Epithelial cell of prostate (primary cell): ENCODE measurements around the gene EFCAB14.
"Not testable (repeated sequence)": the region's sequence is repeated elsewhere in the genome, so short reads cannot be mapped to it uniquely, and the experiment has no call there.

Experiments
- DNase-seq: peaks from one replicate; pipeline ENCODE4 v3.0.0-alpha.2; 2011; ENCODE audit warnings: low read depth, low spot score
- H3K27ac ChIP-seq: fragments of 450-650 bp; 2 replicates; pipeline ENCODE4 v1.5.1; 2017; ENCODE audit warnings: mild to moderate bottlenecking

EFCAB14 gene

DNA sequence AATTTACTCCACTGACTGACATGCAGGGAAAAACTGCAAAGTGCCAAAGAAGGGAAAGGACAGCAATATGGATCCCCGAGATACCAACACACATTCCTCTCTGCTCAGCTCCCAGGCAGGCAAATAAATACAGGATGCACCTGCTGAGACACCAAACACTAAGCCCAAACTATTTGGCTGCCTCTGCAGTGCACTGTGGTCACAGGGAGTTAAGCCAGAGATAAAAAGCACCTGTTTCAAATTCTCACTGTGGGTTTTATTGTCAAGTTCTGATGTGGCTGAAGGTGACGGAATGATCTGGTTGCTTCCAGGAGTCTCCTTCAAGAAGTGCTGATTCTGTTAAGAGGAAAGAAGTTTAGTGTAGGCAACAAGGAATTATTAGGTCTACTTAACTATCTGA lies 29.6 kb downstream of the EFCAB14 start:
- H3K27ac ChIP-seq, result no peak overlapping the region

DNA sequence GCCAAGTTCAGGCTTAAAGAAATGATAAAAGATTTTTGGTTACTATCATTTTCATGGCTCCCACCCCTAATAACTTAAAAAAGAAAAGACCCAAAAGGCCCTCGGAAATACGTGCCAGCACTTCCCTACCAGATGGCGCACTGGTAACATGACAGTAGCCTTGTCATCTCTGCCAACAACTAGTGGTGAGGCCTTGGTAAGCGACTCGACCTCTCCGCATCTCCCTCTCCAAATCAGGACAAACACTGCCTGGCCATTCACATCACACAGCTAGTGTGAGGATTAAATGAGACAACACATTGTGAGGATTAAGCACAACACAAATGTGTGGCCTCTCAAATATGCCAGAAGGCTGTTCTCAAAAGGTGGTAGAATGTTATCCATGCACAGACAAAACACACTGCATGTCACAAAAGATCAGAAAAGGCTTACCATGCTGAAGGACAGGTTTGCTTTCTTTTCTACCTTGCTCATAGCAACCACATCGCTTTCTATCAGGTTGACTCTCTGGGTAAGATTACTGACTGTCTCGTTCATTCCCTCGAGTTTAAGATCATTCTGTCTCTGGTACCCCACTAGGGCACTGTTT lies 30.9 kb downstream of the EFCAB14 start:
- DNase-seq, result no peak
- no peak overlapping the region for H3K27ac ChIP-seq

More for the DNA sequence above, 29.6 kb downstream of the EFCAB14 start:
- DNase-seq, result no peak

- H3K27ac ChIP-seq, result no peak overlapping the region
- no peak for DNase-seq
Observed at GRCh38 chr1:46687093-46687659, 31.7 kb downstream of the EFCAB14 start.

GRCh38 chr1:46686255-46686654 lies 32.7 kb downstream of the EFCAB14 start:
- no peak overlapping the region for H3K27ac ChIP-seq
- no peak for DNase-seq

GRCh38 chr1:46684670-46685069 lies 34.2 kb downstream of the EFCAB14 start:
- no peak overlapping the region for H3K27ac ChIP-seq
- DNase-seq, result no peak

- no peak overlapping the region for H3K27ac ChIP-seq
- no peak for DNase-seq
Observed at GRCh38 chr1:46682064-46682463, 36.9 kb downstream of the EFCAB14 start.

DNA sequence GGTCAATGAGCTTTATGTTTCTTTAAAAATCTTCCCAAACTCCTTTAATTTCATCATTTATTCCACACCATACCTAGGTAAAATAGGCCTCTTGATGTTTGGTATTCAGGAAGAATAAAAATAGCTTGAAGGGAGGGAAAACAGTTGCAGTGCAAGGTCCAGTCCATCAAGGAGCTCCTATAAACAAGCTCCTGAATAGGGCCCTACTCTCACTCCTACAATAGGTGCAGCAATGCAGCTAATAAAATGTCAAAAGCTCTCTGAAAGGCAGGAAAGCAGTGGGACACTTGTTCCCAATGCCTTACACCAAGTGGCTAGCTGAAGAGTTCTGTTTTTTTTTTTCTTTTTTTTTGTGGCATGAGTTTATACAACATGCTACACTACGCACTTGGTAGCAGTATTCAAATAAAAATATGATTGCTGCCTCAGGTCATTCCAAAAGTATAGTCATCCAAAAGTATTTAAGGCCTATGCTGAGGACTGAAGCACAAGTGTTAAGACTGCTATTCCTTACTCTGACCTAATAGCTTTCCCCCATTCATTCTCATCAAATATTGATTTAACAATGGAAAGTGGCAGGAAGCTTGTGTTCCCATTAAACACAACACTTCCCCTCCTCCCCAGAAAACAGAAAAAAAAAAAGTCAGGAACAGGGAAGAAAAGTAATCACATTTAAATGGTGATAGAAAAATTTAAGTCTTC lies 37.4 kb downstream of the EFCAB14 start:
- no peak for DNase-seq
- H3K27ac ChIP-seq, result no peak overlapping the region

- no peak for DNase-seq
- no peak overlapping the region for H3K27ac ChIP-seq
Observed at GRCh38 chr1:46679789-46680573, 38.9 kb downstream of the EFCAB14 start.

- DNase-seq, result no peak
- H3K27ac ChIP-seq, result no peak overlapping the region
Observed at GRCh38 chr1:46677339-46677738, 41.6 kb downstream of the EFCAB14 start.

DNA sequence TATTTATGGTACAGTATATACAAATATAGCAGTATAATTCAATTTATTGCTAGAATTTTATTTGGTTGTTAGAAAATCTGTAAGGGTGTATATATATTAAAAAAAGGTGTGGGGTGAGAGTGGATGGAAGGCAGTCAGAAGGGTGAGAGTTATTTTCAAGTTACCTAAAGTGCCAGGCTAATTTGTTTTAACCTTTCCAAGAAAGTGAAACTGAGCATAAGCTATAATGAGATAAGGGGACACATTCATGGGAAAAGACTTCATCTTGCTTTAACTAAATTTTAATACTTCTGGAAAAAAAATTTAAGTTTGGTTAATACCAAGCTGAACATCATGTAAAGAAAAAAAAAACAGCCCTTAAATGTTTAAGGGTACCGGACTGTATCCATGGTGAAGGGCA lies 42.4 kb downstream of the EFCAB14 start:
- no peak overlapping the region for H3K27ac ChIP-seq
- no peak for DNase-seq

DNA sequence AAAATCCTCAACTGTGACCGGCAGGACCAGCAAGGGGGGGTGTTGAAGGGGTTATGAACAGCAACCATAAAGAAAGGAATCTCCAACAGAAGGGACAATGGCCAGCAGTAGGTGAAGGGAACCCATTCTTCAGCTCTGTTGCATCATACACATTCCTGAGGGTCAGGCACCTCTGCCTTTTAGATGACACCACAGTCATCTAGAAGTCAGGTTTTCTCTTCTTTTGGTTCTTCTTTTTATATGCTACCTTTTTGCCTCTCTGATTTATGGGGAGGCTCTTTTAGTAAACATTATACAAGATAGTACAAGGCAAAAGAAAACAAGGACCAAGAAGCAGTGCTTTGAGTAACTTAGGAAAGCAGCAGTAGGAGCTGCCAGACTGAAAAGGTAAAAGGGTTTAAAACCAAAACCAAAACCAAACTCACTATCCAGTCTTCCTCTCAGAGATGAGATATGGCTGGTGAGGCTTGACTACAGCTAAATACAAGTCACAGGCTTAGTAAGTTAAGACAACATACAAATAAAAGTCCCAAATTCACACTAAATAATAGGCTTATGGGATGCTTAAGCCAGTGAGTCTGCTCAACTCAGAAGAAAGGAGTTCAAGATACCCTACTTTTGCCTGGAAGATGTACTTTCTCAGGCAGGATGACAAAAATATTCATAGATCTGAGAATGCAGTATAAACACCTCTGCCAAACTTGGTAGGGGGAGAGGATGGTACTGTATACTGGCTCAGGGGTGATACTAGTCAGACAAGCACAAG lies 43.2 kb downstream of the EFCAB14 start:
- no peak for DNase-seq
- peak overlapping the region; percentile 0 for H3K27ac ChIP-seq

DNA sequence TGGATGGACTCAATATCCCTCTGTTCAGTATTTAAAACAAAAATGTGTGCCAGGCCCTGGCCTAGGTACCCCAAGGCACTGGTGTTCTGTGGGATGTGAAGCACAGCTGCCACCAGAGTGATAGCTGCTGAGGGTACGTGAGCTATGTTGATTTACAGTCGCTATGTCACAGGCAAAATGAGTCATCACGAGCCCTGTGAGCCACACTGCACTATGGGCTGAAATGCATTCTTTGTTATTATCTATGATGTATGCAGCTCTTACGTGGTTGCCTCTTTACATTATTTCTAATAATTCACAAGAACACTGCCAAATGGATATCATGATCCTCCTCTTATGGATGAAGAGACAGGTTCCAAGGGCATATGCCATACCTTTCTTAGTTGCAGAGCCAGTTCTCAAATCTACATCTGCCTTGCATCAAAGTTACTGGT lies 45.1 kb downstream of the EFCAB14 start:
- no peak for DNase-seq
- H3K27ac ChIP-seq, result no peak overlapping the region

DNA sequence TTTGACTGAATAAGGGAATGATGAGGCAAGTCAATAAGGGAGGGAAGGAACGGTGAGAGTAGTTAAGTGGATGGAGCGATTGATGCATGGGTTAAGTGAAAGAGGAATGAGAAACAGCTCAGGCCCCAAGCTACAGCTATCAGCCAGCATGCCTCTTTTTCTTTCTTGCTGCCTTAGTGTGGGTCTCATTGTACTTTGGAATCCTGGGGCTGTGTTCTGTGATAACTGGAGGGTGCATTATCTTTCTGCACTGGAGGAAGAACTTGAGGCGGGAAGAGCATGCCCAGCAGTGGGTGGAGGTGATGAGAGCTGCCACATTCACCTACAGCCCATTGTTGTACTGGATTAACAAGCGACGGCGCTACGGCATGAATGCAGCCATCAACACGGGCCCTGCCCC lies 46.2 kb downstream of the EFCAB14 start:
- H3K27ac ChIP-seq, result no peak overlapping the region
- DNase-seq, result no peak

GRCh38 chr1:46671554-46671953 lies 47.4 kb downstream of the EFCAB14 start, which contains the start of gene TEX38:
TEX38 (plus strand) TSS chr1:46671854; CDS start chr1:46671935, 81 bp downstream.
- no peak for DNase-seq
- H3K27ac ChIP-seq, result no peak within 1 kb of the TSS

- H3K27ac ChIP-seq, result no peak overlapping the region
- no peak for DNase-seq
Observed at GRCh38 chr1:46670134-46670533, 48.8 kb downstream of the EFCAB14 start.

DNA sequence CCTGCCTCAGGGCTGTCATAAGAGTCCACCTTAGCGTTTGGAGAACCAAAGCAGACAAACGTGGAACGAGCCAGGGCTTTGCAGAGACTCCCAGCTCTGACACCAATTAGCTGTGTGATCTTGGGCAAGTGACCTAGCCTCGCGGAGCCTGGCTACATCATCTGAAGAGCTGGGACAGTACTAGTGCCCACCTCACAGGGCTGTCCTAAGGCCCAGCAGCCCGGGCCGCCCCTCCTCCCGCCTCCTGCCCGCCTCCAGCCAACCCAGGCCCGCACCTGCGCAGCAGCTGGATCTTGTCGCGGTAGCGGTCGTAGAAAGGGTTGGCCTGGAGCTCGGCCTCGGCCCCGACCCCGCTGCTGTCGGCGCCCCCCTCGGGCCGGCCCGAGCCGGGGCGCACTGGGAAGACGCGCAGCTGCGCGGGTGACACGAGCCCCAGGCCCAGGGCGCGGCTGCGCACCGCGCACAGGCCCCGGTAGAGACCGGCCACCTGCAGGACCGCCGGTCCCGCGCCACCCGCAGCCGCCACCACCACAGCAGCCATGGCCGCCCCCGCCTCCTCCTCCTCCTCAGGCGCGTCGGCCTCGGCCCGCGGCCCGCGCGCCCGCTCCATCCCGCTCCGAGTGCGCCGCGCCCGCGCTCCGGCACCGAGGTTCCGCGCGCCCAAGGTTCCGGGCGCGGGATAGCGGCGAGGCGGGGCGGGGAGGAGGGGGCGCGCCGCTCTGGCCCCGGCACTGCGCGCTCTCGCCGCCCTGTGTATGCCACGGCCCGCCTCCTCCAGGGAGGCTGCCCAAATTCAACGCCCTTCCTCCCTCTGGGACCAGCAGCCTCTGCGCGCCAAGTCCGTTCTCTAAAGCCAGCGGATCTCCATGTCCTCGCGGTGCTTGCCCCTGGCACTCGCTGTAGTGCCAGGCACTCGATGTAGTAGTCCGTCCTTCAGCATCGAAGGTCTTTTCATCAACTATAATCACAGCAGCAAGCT lies 50.8 kb downstream of the EFCAB14 start, which contains the start of gene ATPAF1:
Gene ATPAF1 (minus strand): TSS at position 583 of the 979 bp plus-strand sequence. CDS start 42 bp downstream, at position 541.
- no peak for DNase-seq
- peak within 1 kb of the TSS; percentile 40 for H3K27ac ChIP-seq

GRCh38 chr1:46665983-46666382 lies 52.9 kb downstream of the EFCAB14 start:
- no peak for DNase-seq
- no peak overlapping the region for H3K27ac ChIP-seq

DNA sequence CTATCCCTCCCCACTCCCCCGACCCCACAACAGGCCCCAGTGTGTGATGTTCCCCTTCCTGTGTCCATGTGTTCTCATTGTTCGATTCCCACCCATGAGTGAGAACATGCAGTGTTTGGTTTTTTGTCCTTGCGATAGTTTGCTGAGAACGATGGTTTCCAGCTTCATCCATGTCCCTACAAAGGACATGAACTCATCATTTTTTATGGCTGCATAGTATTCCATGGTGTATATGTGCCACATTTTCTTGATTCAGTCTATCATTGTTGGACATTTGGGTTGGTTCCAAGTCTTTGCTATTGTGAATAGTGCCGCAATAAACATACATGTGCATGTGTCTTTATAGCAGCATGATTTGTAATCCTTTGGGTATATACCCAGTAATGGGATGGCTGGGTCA lies 56.0 kb downstream of the EFCAB14 start:
- not testable (repeated sequence) for H3K27ac ChIP-seq, DNase-seq

DNA sequence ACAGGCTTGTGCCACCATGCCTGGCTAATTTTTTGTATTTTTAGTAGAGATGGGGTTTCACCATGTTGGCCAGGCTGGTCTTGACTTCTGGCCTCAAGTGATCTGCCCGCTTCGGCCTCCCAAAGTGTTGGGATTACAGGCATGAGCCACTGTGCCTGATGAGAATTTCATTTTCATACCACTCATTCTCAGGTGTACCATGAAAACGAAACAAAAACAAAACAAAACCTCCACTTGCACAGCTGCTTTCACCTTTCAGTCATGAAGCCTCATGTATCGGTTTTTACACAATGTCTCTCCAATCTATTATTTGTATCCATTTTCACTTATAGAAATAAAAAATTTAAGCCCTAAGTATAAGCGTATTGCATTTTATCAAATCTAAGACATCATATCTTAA lies 58.8 kb downstream of the EFCAB14 start:
- H3K27ac ChIP-seq, result not testable (repeated sequence)

More for the DNA sequence above, 58.8 kb downstream of the EFCAB14 start:
- not testable (repeated sequence) for DNase-seq
